C4-2B (cell line): Measurements from ENCODE around the gene ME3.

ENCODE experiments used
- CTCF ChIP-seq: fragments of 450-650 bp; conservative IDR thresholded peaks from 2 replicates; pipeline ENCODE4 v1.5.1; 2017; ENCODE audit warnings: mild to moderate bottlenecking
- ZFX ChIP-seq: fragments of 450-650 bp; IDR thresholded peaks from 2 replicates; pipeline ENCODE4 v1.6.1; 2017

- TF ChIP-seq CTCF, result no peak
- TF ChIP-seq ZFX, result no peak
These were observed 208.5 kb downstream of the ME3 start for GRCh38 chr11:86463955-86464354.
